Right renal pelvis (tissue), 4 donors: ENCODE measurements around the gene FHIT. TPM values are rescaled to one million over a fixed set of nuclear protein-coding genes. Genes with fewer than 3 reads are reported as not detected.

Source experiments
- DNase-seq, 4 donors: peaks; one replicate each; pipeline ENCODE4 v3.0.0-alpha.2; 2013; ENCODE audit warnings: low read depth in 4 of 4, low spot score in 3 of 4, missing footprints in 1 of 4
- polyA plus RNA-seq, 4 donors: library from polyadenylated mRNA; unstranded; fragments of 120-200 nt; gene quantifications; one replicate each; pipeline ENCODE4 v1.2.1, GENCODE V29; 2013; ENCODE audit not compliant: insufficient read length in 4 of 4

The FHIT gene
- polyA plus RNA-seq, 4 donors, result 24.5 to 27.4 (median 26.6) TPM

- DNase-seq, result no peak
Observed at GRCh38 chr3:60000311-60001105, 1250.7 kb downstream of the FHIT start.

- no peak for DNase-seq
Observed at GRCh38 chr3:59998058-59998457, 1253.2 kb downstream of the FHIT start.

DNA sequence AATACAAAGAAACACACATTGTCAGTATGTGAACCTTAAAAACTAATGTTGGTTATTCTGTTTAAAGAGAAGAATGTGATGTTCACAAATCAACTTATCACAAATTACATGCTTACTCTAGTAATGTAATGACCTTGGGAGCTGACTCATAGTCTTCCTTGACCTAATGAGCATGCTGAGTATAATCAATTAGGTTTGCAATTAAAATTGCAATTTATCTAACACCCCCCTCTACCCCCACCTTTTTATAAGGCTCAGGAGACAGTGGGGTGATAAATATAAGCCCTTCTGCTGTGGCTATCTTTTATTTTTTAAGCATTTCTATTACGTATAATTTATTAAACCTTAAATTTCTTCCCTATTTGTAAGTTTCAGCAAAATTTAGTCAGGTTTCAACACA, 1253.7 kb downstream of the FHIT start:
- DNase-seq, result no peak

DNA sequence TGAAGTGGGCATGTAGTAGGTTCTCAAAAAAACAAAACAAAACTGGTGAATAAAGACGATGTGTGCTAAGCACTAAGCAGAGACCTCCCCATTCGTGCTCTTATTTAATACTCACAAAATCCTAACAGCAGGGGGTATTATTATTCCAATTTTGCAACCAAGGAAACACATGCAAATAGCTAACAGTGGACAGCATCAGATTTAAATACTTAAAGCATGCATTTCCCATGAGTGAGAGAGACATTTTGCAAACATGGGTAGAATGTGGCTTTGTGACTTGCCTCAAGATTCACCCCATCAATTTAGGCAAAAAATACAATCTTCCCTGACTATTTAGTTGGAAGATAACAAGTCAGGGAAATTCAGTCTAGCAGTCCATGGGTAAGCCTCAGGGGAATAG, 1255.2 kb downstream of the FHIT start:
- DNase-seq, result no peak

DNA sequence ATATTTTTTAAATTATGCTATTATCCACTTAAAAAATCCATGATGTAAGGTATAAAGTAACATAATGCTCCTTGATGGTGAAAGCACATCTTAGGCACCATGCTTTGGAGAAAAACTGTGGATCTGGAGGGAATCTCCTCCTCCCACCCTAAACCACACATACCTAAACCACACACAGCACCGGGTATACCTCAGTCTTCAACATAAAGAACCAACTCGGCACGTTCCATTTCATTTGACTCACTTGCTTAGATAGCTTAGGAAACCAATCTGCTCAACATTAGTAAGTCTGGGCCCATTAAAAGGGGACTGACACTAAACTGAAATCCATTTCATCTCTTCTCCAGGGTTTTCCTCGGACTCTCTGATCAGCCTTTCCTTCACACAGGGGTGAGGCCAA, 1255.7 kb downstream of the FHIT start:
- no peak for DNase-seq

- no peak for DNase-seq
Observed at GRCh38 chr3:59994732-59995304, 1256.4 kb downstream of the FHIT start.

DNA sequence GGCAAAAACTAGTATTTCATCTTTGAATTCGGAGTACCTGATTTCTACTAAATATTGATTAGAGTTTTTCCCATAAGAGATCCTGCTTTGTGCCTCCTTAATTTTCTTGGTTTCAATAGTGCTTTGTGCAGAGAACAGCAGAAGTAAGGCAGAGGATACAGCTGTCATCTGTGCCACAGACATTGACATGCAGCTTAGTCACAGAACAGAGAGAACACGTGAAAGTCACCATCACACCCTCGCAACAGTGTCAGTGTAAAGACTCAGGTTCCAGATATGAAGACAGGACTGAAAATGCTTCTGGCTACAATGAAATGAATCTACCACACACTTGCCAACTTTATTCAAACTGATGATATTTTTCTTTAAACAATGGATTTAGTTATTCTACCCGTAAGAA, 1258.7 kb downstream of the FHIT start:
- DNase-seq, result no peak

GRCh38 chr3:59990915-59991314, 1260.3 kb downstream of the FHIT start:
- no peak for DNase-seq

GRCh38 chr3:59982510-59982909, 1268.7 kb downstream of the FHIT start:
- no peak for DNase-seq

GRCh38 chr3:59981377-59981776, 1269.9 kb downstream of the FHIT start:
- DNase-seq, result no peak

GRCh38 chr3:59980576-59980975, 1270.7 kb downstream of the FHIT start:
- DNase-seq, result no peak

GRCh38 chr3:59979542-59979941, 1271.7 kb downstream of the FHIT start:
- DNase-seq, result no peak

GRCh38 chr3:59978979-59979378, 1272.3 kb downstream of the FHIT start:
- no peak for DNase-seq

DNA sequence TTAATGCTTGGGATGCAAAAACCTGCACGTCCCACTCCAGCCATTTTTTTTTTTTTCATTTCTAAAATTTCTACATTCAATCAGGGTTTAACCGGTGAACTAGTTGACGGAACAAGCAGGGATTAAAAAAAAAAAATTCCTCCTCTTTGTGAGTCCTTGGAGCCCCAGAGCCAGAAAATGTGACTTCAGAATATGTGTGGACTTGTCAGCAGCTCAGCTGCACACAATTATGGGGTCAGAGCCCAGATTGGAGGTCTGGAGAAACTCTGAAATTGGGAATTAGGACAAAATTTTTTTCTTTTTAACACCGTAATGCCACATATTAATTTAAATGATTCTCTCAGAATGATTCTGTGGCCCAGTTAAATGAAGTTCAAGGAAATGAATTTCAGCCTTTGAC, 1280.5 kb downstream of the FHIT start:
- no peak for DNase-seq

- peak in 1 of 4 donors; percentile 2 for DNase-seq
Observed at GRCh38 chr3:59970376-59970775, 1280.9 kb downstream of the FHIT start.

DNA sequence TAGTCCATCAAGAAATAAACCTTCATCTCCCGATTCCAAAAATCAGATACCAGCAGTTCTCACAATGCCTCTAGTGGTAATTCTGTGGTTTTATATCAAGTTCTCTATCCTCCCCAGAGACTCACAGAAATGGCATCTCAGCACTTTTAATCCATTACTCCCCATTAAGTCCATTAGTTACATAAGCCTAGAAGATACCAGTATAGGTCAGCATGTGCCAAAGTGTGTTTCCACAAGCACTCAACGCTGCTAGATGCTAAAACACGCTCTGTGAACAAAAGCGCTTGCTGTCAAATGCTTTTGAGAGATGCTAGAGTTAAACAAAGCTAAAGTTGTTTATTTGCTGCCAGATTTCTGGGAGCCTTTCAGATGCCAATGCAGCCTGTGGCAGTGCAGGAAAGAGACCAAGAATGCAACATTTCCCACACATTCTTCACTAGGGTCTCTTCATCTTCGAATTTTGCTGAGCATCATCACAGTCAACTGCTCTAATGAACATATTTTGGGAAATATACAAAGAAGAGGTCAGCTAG, 1282.7 kb downstream of the FHIT start:
- no peak for DNase-seq

GRCh38 chr3:59963676-59964075, 1287.6 kb downstream of the FHIT start:
- no peak for DNase-seq

DNA sequence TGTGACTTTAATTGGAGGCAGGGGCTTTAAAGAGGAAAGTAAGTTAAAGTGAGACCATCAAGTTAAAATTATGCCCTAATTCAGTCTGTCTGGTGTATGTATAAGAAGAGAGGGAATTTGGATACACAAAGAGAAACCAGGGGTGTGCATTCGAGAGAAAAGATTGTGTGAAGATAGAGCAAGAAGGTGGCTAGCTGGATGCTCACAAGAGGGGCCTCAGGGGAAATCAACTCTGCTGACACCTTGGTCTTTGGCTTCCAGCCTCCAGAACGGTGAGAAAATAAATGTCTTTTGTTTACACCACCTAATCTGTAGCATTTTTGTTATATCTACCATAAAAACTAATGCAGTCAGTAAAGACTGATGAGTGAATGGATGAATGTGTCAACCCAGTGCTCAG, 1294.1 kb downstream of the FHIT start:
- no peak for DNase-seq

DNA sequence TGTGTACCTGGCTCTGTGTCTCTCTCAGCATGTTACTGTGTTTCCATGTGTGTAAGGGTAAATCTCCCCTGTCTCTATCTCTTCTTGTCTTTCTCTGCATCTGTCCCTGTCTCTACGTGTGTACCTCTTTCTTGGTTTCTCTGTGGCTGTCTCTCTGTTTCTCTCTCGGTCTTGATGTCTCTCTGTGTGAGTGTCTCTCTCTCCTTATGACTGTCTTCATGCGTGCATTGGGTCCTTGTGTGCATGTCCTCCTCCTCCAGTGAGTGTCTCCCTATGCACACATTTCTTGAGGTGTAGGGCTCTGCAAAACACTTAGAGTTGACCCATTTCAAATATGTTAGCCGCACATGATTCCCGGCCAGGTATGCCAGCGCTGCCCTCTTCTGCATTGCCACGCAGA, 1298.1 kb downstream of the FHIT start:
- DNase-seq, result no peak

- DNase-seq, result no peak
Observed at GRCh38 chr3:59949311-59949710, 1301.9 kb downstream of the FHIT start.

- DNase-seq, result no peak
Observed at GRCh38 chr3:59946401-59946800, 1304.9 kb downstream of the FHIT start.

GRCh38 chr3:59940718-59941117, 1310.5 kb downstream of the FHIT start:
- no peak for DNase-seq
